Lower lobe of right lung (tissue), 2 donors: ENCODE measurements around the gene ANKMY1. TPM values are rescaled to one million over a fixed set of nuclear protein-coding genes. Genes with fewer than 3 reads are reported as not detected.

ENCODE experiments used
- ATAC-seq, 2 donors: fragments of 200-7000 bp; cut with Tn5 transposase; one replicate each; pipeline ENCODE4 v1.9.1; 2020 to 2022; ENCODE audit warnings: mild to moderate bottlenecking in 2 of 2, moderate library complexity in 2 of 2
- DNase-seq: peaks from one replicate; pipeline ENCODE4 v3.0.0-alpha.2; 2020
- H3K27ac ChIP-seq: fragments of 200-600 bp; one replicate; pipeline ENCODE4 v1.8.0; 2022
- H3K27me3 ChIP-seq: fragments of 200-600 bp; one replicate; pipeline ENCODE4 v1.8.0; 2022; ENCODE audit warnings: low read depth
- H3K36me3 ChIP-seq: fragments of 200-600 bp; one replicate; pipeline ENCODE4 v1.8.0; 2022; ENCODE audit warnings: mild to moderate bottlenecking
- H3K4me1 ChIP-seq: fragments of 200-600 bp; one replicate; pipeline ENCODE4 v1.8.0; 2022
- H3K4me3 ChIP-seq: fragments of 200-600 bp; one replicate; pipeline ENCODE4 v1.8.0; 2022; ENCODE audit warnings: mild to moderate bottlenecking
- H3K9me3 ChIP-seq: fragments of 200-600 bp; one replicate; pipeline ENCODE4 v1.8.0; 2022
- CTCF ChIP-seq: fragments of 200-600 bp; IDR thresholded peaks from one replicate; pipeline ENCODE4 v1.8.0; 2022; ENCODE audit warnings: antibody characterized with exemption, mild to moderate bottlenecking
- intact Hi-C: fragments of 100-400 bp; cut with DNase I; formaldehyde crosslinking; loops from one replicate; pipeline ENCODE4 v1.11.0; 2022
- total RNA-seq: library from RNA; stranded (reverse); fragmentation: NEBNext Ultra II Directional; extraction: Animal tissue kit (Norgen Biotek cat#: 25700); gene quantifications from one replicate; pipeline ENCODE4 v1.2.1, GENCODE V29; 2021
- donor health status: DM: no; HTN: yes; CAD: no; lungs with severe emphysema.

The ANKMY1 gene
- total RNA-seq, 1 donor from 2014 or later: 29.3 TPM

GRCh38 chr2:240589375-240589774, 31.6 kb upstream of the ANKMY1 start:
- intact Hi-C loops: no loop called here
- Histone ChIP-seq H3K27me3 (no peaks in the 10 kb centered on the region), H3K9me3 (no peaks in the 10 kb centered on the region), H3K36me3 (peaks cover 49% of the 10 kb centered on the region), H3K4me1 (peaks cover 28% of the 10 kb centered on the region), H3K27ac (no peak overlapping the region), H3K4me3 (no peak overlapping the region)
- no peak for ATAC-seq
- peak; percentile 24 for DNase-seq
- no peak for TF ChIP-seq CTCF

GRCh38 chr2:240588669-240589068, 30.9 kb upstream of the ANKMY1 start:
- no peak for ATAC-seq
- no peaks in the 10 kb centered on the region for H3K27me3 ChIP-seq
- no peaks in the 10 kb centered on the region for H3K9me3 ChIP-seq
- intact Hi-C loops: no loop called here
- no peak for TF ChIP-seq CTCF
- H3K4me3 ChIP-seq: no peak overlapping the region
- H3K27ac ChIP-seq: no peak overlapping the region
- peaks cover 44% of the 10 kb centered on the region for H3K36me3 ChIP-seq
- peaks cover 31% of the 10 kb centered on the region for H3K4me1 ChIP-seq
- DNase-seq: peak; percentile 20

GRCh38 chr2:240588006-240588655, 30.3 kb upstream of the ANKMY1 start:
- no peak overlapping the region for H3K27ac ChIP-seq
- peaks cover 31% of the 10 kb centered on the region for H3K4me1 ChIP-seq
- DNase-seq: peak; percentile 18
- H3K4me3 ChIP-seq: peak overlapping the region; percentile 96
- no peak for TF ChIP-seq CTCF
- H3K36me3 ChIP-seq: peaks cover 40% of the 10 kb centered on the region
- intact Hi-C loops: no loop called here
- no peaks in the 10 kb centered on the region for H3K9me3 ChIP-seq
- H3K27me3 ChIP-seq: no peaks in the 10 kb centered on the region
- ATAC-seq: no peak

- no peaks in the 10 kb centered on the region for H3K9me3 ChIP-seq
- peak overlapping the region; percentile 96 for H3K4me3 ChIP-seq
- H3K27ac ChIP-seq: peak overlapping the region; percentile 92
- ATAC-seq: peak; percentile 46 to 65
- peaks cover 31% of the 10 kb centered on the region for H3K4me1 ChIP-seq
- TF ChIP-seq CTCF: no peak
- peak; percentile 74 for DNase-seq
- intact Hi-C loops: no loop called here
- peaks cover 31% of the 10 kb centered on the region for H3K36me3 ChIP-seq
- H3K27me3 ChIP-seq: no peaks in the 10 kb centered on the region
Observed at GRCh38 chr2:240586919-240587800, 29.4 kb upstream of the ANKMY1 start.

GRCh38 chr2:240586198-240586918, 28.6 kb upstream of the ANKMY1 start, which contains the start of gene CAPN10:
Gene CAPN10 (plus strand): TSS chr2:240586734. CDS start chr2:240586912, 178 bp downstream.
- H3K27ac ChIP-seq: peak within 1 kb of the TSS; percentile 92
- no peak for TF ChIP-seq CTCF
- H3K4me3 ChIP-seq: peak within 1 kb of the TSS; percentile 96
- peak; percentile 100 for DNase-seq
- intact Hi-C loops: no loop called here
- peak; percentile 98 for ATAC-seq
- no peaks in the 10 kb centered on the region for H3K27me3 ChIP-seq
- H3K9me3 ChIP-seq: no peaks in the 10 kb centered on the region
- peaks cover 31% of the 10 kb centered on the region for H3K4me1 ChIP-seq
- H3K36me3 ChIP-seq: peaks cover 23% of the 10 kb centered on the region
